ENCODE results near the gene STK17B. TPM values are rescaled to one million over a fixed set of nuclear protein-coding genes. Genes with fewer than 3 reads are reported as not detected.
A peak's percentile ranks its signal among the peaks of the same experiment; 100 is the strongest.

Gene STK17B
- total and polyA plus RNA-seq, 10 donors: 48.7 to 248 (median 186) TPM

GRCh38 chr2:196168181-196168580, 3.2 kb downstream of the STK17B start:
- H3K9me3 ChIP-seq: no peaks in the 10 kb centered on the region
- intact Hi-C loops (cut with DNase I; ENCODE audit: low total_unique reads): loop anchor here (10.0 kb wide), 1 partner anchor 107 kb away; no protein-coding TSS in a partner anchor
- H3K27ac ChIP-seq: peak overlapping the region; percentile 32 to 100 (median 99)
- peaks cover 0 to 19% (median 0%) of the 10 kb centered on the region in 6 donors for H3K36me3 ChIP-seq
- WGBS, 5 donors: 34 to 49% (median 37%) methylated on average over 4 of the region's 4 CpGs
- no peak for DNase-seq
- H3K4me1 ChIP-seq: peaks cover 15 to 70% (median 50%) of the 10 kb centered on the region in 6 donors
- peak overlapping the region; percentile 58 to 93 (median 82) for H3K4me3 ChIP-seq
- TF ChIP-seq POLR2A (IDR thresholded peaks at IDR 0.05): no peak
- TF ChIP-seq POLR2AphosphoS5 (IDR thresholded peaks at IDR 0.05): peak in 1 of 3 donors; percentile 71
- no peaks in the 10 kb centered on the region for H3K27me3 ChIP-seq (replicated peaks in 1 of 7)

- 29 to 36% (median 33%) methylated on average over 2 of the region's 2 CpGs for WGBS, 5 donors
Observed at GRCh38 chr2:196167666-196168065, 3.7 kb downstream of the STK17B start.

GRCh38 chr2:196166876-196167275, 4.5 kb downstream of the STK17B start:
- TF ChIP-seq POLR2A (IDR thresholded peaks at IDR 0.05) (peak in 1 of 3 donors; percentile 33), POLR2AphosphoS5 (IDR thresholded peaks at IDR 0.05) (peak in 1 of 3 donors; percentile 55), CTCF (IDR thresholded peaks at IDR 0.05 in 8 of 11, conservative IDR thresholded peaks at IDR 0.05 in 3 of 11) (no peak)
- peaks cover 0 to 32% (median 6%) of the 10 kb centered on the region in 6 donors for H3K36me3 ChIP-seq
- no peaks in the 10 kb centered on the region for H3K27me3 ChIP-seq (replicated peaks in 1 of 7)
- 7 to 29% (median 19%) methylated on average over 1 of the region's 1 CpG for WGBS, 5 donors
- H3K4me3 ChIP-seq: peak overlapping the region; percentile 58 to 93 (median 82)
- no peaks in the 10 kb centered on the region for H3K9me3 ChIP-seq
- peak overlapping the region; percentile 32 to 100 (median 99) for H3K27ac ChIP-seq
- peaks cover 11 to 70% (median 50%) of the 10 kb centered on the region in 6 donors for H3K4me1 ChIP-seq
- no peak for DNase-seq
- intact Hi-C loops (cut with DNase I; ENCODE audit: low total_unique reads): loop anchor here (10.0 kb wide), 1 partner anchor 108 kb away; no protein-coding TSS in a partner anchor

More at GRCh38 chr2:196167666-196168065, 3.7 kb downstream of the STK17B start:
- peaks cover 0 to 24% (median 4%) of the 10 kb centered on the region in 6 donors for H3K36me3 ChIP-seq
- H3K9me3 ChIP-seq: no peaks in the 10 kb centered on the region
- H3K27ac ChIP-seq: peak overlapping the region; percentile 32 to 100 (median 99)
- H3K4me3 ChIP-seq: peak overlapping the region; percentile 58 to 93 (median 82)
- H3K27me3 ChIP-seq (replicated peaks in 1 of 7): no peaks in the 10 kb centered on the region
- TF ChIP-seq POLR2AphosphoS5 (IDR thresholded peaks at IDR 0.05) (no peak), POLR2A (IDR thresholded peaks at IDR 0.05) (no peak), CTCF (IDR thresholded peaks at IDR 0.05 in 8 of 11, conservative IDR thresholded peaks at IDR 0.05 in 3 of 11) (no peak)
- no peak for DNase-seq
- peaks cover 11 to 70% (median 50%) of the 10 kb centered on the region in 6 donors for H3K4me1 ChIP-seq
- intact Hi-C loops (cut with DNase I; ENCODE audit: low total_unique reads): loop anchor here (10.0 kb wide), 1 partner anchor 107 kb away; no protein-coding TSS in a partner anchor

GRCh38 chr2:196165016-196165415, 6.4 kb downstream of the STK17B start:
- intact Hi-C loops (cut with DNase I; ENCODE audit: low total_unique reads): loop anchor here (10.0 kb wide), 1 partner anchor 110 kb away; no protein-coding TSS in a partner anchor
- Histone ChIP-seq H3K4me3 (peak overlapping the region in 6 of 8 donors; percentile 12 to 93 (median 83)), H3K27me3 (replicated peaks in 1 of 7) (no peaks in the 10 kb centered on the region), H3K9me3 (no peaks in the 10 kb centered on the region), H3K27ac (peak overlapping the region; percentile 31 to 100 (median 99)), H3K4me1 (peaks cover 11 to 88% (median 65%) of the 10 kb centered on the region in 6 donors), H3K36me3 (peaks cover 0 to 46% (median 6%) of the 10 kb centered on the region in 6 donors)
- no peak for DNase-seq
- WGBS, 5 donors: 50 to 67% (median 57%) methylated on average over 4 of the region's 4 CpGs
- TF ChIP-seq CTCF (IDR thresholded peaks at IDR 0.05 in 8 of 11, conservative IDR thresholded peaks at IDR 0.05 in 3 of 11): no peak
- TF ChIP-seq POLR2AphosphoS5 (IDR thresholded peaks at IDR 0.05): no peak
- no peak for TF ChIP-seq POLR2A (IDR thresholded peaks at IDR 0.05)
